ENCODE results near the gene KCNQ4. TPM values are rescaled to one million over a fixed set of nuclear protein-coding genes. Genes with fewer than 3 reads are reported as not detected.

Gene KCNQ4
- total RNA-seq, 1 donor from 2014 or later: 2.3 TPM

DNA sequence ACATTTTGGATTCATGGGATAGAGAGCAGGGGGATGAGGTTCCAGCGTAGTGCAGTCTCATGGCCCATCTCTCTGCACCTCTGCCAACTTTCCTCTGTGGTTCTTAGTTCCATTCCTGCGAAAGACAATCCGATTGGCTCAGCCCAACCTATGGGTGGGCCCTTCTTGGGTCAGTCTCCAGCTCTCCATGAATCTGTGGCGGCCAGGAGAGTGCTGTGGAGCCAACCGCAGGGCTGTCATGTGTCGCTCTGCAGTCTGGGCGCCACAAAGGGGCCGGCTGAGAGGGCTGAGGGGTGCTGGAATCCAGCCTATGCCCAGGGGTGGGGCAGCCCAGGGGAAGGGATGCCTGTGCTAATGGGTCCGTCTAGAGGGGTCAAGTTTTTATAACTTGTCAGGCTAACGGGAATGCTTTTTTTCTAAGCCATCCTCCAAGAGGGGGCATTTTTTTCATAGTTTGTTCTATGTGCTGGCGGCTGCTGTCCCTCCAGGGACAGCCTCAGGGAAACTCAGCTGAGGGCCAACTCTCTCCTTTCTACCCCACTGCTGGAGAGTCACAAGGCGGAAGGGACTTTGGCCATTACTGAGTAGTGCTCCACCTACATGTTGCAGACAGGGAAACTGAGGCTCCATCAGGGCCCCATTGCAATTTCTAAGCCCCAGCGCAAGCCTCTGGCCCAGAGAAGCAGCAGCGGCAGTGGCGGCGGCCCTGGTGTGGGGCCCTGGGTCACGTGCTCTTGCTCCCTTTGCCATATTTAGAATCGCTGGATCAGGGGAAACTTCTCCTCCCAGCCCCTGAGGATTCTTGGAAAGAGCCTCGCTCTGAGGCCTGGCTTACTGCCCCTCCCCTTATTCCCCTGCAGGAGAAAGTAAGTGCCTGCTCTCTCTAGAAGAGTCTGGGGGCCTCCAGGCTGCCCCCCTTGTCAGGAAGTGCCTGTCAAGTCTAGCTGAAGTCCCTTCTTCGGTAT, 23.4 kb downstream of the KCNQ4 start:
- ATAC-seq: peak; percentile 81
- DNase-seq (ENCODE audit: low spot score): peak; percentile 77
- intact Hi-C loops (cut with DNase I): no loop called here

DNA sequence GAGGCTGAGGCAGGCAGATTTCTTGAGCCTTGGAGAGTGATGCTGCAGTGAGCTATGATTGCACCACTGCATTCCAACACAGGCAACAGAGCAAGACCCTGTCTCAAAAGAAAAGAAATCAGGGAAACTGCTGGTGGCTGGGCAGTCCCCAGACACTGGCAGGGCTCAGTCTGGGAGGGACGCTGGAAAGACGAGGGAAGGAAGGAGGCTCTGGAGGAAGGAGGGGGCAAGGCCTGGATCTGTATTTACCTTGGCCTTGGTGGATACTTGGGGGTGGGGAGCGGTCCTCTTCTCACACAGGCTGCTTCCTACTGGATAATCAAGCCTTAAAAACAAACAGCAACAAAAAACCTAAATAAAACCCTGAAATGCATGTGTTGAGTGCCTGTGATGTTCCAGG, 24.4 kb downstream of the KCNQ4 start:
- intact Hi-C loops (cut with DNase I): no loop called here
- DNase-seq (ENCODE audit: low spot score) (no peak), ATAC-seq (peak; percentile 29)

DNA sequence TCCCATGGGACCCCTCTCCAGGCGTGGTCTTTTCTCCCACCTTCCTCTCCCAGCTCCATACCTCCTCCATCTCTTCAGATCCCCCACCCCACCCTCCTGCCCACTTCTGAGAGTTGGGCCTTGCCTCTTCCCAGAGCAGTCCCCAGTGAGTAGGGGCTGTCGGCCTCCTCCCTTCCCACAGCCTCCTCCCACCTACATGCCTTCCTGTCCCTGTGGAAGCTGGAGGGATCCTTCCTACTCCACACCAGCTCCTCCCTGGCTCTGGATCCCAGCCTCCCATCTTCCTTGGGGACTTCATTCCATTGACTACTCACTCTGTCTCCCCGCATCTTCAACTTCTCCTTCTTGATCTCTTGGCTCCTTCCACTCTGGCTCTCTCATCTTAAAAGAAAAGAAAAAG, 24.9 kb downstream of the KCNQ4 start:
- DNase-seq (ENCODE audit: low spot score) (no peak), ATAC-seq (no peak)
- intact Hi-C loops (cut with DNase I): no loop called here

DNA sequence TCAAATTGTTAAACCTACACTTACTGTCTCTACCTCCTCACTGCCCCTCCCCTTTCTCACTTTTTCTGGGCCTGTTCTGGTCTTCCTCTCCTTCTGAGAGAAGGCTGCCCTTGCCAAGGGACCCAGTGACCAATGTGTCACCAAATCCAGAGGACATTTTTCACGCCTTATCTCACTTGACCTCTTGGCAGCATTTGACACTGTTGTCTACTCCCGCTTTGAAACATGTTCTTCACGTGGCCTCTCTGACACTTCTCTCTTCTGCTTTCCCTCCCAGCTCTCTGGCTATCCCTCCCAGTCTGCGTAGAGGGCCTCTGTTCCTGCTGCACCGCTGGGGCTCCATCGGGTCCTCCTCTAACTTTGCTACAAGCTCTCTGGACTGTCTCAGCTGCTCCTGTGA, 25.3 kb downstream of the KCNQ4 start:
- ATAC-seq (no peak), DNase-seq (ENCODE audit: low spot score) (no peak)
- intact Hi-C loops (cut with DNase I): no loop called here

DNA sequence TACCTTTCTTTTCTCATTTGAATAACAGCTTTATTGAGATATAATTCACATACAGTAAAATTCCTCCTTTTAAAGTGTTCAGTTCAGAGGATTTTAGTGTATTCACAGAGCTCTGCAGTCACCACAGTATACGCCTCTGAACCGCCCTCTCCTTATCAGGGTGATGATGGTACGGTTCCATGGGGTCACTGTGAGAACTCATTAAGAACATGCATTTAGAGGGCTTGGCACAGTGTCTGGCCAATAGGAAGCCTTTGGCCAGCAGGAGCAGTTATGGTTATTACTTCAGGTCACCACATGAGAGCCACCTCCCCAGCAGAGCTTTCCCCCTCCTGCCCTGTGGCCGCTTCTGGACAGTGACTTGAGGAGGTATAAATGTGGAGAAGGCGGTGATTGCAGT, 27.3 kb downstream of the KCNQ4 start:
- no peak for DNase-seq (ENCODE audit: low spot score)
- intact Hi-C loops (cut with DNase I): no loop called here
- no peak for ATAC-seq

DNA sequence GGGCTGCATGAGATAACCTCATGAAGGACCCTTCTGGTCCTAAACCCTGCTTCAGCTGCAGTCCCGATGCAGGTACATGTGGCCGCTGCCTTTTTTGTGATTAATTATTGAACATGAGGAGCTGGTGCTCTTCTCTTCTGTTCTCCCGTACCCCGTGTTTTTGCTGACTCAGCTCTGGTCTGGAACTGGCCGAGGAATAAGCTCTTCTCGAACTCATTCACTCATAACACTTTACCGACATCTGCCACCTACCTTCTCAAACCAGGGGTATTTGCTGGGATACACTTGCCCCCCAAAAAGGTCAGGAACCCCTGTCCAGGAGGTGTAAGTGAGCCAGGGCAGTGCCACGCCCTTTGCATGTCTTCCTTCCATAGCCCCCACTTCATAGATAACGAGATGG, 31.8 kb downstream of the KCNQ4 start:
- DNase-seq (ENCODE audit: low spot score): no peak
- intact Hi-C loops (cut with DNase I): no loop called here
- ATAC-seq: no peak

DNA sequence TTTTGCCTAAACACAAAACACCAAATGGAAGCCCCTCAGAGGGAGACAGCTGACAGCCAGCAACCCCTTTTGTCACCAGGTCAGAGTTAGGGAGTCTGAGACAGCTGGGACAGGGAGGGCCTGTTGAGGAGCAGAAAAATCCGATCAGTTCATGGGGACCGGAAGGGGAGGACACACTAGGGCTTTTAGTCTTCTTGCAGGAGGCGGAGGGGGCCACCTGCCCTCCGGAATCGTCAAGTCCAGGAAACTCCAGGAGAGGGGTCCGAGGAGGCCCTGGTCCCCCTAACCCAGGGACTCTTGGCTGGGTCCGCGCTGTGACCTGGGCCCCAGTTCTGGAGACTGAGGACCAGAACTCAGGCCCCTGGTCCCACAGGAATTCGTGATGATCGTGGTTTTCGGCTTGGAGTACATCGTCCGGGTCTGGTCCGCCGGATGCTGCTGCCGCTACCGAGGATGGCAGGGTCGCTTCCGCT, 34.2 kb downstream of the KCNQ4 start:
- ATAC-seq (peak; percentile 19), DNase-seq (ENCODE audit: low spot score) (no peak)
- intact Hi-C loops (cut with DNase I): no loop called here

DNA sequence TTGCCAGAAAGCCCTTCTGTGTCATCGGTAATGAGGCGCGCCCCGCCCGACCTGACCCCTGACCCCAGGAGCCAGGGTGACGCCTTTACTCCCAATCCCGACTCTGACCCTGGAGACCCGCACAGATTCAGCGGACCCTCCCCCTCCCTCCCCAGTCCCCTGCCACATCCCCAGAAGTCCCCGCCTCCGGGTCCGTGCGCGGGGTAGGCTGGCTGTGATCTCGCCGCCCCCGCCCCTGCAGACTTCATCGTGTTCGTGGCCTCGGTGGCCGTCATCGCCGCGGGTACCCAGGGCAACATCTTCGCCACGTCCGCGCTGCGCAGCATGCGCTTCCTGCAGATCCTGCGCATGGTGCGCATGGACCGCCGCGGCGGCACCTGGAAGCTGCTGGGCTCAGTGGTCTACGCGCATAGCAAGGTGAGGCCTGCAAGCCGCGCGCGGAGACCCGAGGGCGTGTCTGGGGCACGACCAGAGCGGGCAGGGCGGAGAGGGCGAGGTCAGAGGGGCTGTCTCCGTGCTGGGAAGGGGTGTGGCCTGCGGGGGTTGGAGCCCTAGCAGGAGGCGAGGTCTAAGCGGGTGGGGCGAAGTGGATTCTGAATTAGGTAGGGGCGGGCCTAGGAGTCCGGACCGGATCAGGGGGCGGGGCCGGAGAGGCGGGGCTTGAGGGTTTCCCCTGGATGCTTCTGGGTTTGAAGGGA, 34.8 kb downstream of the KCNQ4 start:
- peak; percentile 86 for ATAC-seq
- DNase-seq (ENCODE audit: low spot score): peak; percentile 74
- intact Hi-C loops (cut with DNase I): no loop called here

DNA sequence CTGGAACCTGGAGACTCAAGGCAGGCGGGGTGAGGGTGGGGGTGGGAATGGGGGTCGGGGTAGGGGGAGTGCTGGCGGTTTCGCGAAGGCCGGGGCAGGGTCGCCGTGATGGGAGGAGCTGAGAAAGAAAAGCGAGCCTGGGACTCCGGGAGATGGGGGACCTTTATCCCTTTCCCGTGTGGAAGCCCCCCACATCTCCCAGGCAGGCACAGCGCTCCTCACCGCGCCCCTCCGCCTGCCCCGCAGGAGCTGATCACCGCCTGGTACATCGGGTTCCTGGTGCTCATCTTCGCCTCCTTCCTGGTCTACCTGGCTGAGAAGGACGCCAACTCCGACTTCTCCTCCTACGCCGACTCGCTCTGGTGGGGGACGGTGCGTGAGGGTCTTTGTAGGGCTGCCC, 35.5 kb downstream of the KCNQ4 start:
- intact Hi-C loops (cut with DNase I): no loop called here
- ATAC-seq (no peak), DNase-seq (ENCODE audit: low spot score) (no peak)

DNA sequence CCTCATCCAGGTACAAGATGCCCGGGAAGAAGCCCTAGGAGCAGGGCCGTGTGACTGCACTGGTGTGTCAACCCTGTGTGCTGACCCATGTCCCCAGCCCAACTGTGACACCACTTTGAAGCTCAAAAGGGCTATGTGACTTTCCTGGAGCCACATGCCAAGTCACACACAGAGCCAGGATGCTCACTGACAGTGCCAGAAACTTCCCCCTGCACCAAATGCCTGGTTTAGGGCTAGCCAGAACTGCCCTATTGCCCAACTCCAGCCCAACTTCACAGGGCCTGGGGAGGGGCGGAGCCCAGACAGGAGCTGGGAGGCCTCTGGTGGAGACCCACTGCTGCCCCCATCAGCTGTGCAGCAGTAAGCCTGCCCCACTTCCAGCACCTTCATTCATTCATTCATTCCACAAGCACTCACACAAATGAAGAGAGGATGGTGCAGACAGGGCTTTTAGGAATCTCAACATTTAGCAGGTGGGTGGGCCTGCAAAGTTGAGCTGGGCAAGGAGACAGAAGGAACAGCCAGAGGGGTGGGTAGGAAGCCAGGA, 36.7 kb downstream of the KCNQ4 start:
- DNase-seq (ENCODE audit: low spot score) (no peak), ATAC-seq (no peak)
- intact Hi-C loops (cut with DNase I): no loop called here

DNA sequence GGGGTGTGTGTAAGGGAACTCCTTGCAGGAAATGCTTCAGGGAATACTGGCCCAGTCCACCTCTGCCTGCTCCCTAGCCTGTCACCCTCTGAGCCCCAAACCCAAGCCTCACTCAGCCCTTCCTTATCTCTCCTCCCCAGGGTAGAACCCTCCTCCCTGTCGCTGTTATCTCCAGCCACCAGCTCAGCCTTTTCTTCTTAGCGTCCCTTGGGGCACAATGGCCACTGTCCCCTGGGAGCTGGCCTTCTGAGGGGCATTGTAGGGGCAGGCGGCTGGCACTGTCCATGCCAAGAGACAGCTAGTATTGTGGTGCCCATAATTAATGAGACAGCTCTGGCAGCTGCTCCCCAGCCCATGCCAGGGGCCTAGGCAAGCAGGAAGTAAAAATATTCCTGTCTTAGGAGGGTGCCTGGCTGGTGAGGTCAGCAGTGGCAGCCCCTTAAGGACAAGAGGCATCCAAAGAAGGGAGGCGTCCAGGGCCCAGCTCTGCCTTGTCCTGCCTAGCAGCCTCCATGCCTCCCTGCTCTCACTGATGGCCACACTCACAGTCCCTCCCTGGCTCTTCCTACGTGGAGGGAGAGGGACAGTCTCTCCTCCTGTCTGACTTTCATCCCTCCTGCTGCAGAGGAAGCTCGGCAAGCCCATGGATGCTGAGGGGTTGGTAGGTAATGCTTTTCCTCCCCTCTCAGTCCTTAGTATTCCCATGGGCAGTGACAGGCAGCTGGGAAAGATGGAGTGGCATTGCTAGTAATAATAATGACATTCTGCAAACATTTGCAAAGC, 37.5 kb downstream of the KCNQ4 start:
- DNase-seq (ENCODE audit: low spot score) (no peak), ATAC-seq (no peak)
- intact Hi-C loops (cut with DNase I): no loop called here

DNA sequence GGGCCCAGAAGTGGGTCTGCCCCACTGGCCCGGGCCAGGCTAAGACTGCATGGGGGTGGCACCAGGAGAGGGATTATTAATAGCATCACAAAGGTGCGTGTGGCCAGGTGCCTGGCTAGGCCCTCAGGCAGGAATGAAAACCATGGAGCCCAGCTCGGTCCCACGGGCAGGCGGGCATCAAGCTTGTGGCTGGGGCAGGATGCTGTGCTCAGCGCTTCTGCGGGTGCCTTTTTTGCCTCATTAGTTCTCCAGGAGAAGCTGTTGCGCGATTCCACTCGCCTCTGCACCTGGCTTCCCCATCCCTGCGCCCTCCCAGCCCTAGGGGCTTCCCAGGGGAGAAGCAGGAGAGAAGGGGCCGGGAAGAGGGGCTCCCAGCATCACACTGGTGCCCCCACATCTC, 39.3 kb downstream of the KCNQ4 start:
- DNase-seq (ENCODE audit: low spot score): no peak
- ATAC-seq: no peak
- intact Hi-C loops (cut with DNase I): no loop called here

DNA sequence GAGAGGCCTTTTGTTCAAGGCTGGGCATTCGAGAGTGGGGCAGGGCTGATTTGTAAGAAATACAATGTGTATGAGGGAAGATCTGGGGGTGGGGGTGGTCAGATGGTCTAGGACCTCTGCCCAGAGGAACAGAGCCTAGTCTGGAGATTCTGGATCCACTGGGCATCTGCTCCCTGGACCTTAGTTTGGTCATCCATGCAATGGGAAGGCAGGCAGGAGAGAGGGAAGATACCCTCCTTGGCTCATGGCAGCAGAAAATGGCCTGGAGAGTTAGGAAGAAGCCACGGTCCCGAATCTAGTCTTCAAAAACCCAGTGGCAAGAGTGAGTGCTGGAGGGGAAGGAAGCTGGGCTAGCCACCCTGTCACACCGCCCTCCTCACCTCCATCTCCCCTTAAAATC, 39.8 kb downstream of the KCNQ4 start:
- intact Hi-C loops (cut with DNase I): no loop called here
- no peak for ATAC-seq
- no peak for DNase-seq (ENCODE audit: low spot score)

DNA sequence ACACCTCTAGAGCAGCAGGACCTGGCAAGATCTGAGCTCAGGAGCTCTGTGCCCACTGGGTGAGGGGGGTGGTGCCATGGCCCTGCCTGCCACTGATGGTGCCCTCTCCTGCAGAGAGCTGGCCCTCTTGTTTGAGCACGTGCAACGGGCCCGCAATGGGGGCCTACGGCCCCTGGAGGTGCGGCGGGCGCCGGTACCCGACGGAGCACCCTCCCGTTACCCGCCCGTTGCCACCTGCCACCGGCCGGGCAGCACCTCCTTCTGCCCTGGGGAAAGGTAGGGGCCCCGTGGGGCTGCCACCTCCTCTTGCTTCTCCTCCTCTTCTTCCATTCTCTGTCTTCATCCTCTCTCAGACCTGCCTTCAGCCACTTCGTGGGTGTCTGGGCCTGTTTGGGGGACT, 40.4 kb downstream of the KCNQ4 start:
- ATAC-seq (no peak), DNase-seq (ENCODE audit: low spot score) (no peak)
- intact Hi-C loops (cut with DNase I): no loop called here

DNA sequence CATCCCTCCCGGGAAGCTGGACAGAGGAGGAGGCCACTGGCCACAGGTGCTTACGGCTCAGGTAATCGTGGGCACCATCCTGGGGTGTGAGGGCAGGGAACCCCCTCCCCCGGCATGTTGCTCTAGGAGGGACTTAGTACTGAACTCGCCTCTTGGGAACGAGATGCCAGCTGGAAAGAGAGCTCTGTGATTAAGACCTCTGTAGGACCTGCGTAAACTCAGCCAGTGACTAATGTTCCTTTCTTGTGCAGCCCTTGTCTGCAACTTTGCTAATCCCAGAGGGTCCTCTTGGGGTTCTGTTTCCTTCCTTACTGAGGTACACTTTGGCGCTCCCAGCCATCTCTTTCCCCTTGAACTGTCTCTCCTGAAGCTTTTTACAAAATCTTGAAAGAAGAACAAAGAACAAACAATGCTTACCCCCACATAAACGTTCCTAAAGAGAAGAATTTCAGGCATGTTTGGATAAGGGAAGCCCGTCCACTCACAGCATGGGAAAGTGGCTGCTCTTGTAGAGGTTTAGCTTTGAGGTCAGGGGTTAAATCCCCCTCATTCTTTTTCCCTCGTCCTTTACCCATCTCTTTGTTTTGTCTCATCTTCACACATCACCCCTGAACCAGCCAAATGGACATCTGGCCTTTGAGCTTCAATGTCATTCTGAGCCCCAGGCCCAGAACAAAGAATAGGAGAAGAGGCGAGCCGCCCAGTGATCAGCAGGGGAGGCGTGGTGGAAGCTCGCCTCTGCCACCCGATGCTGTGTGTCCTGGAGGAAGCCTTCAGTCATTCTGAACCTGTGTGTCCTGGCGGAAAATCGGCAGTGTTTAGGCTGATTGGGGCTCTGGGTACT, 41.2 kb downstream of the KCNQ4 start:
- DNase-seq (ENCODE audit: low spot score) (no peak), ATAC-seq (no peak)
- intact Hi-C loops (cut with DNase I): no loop called here

DNA sequence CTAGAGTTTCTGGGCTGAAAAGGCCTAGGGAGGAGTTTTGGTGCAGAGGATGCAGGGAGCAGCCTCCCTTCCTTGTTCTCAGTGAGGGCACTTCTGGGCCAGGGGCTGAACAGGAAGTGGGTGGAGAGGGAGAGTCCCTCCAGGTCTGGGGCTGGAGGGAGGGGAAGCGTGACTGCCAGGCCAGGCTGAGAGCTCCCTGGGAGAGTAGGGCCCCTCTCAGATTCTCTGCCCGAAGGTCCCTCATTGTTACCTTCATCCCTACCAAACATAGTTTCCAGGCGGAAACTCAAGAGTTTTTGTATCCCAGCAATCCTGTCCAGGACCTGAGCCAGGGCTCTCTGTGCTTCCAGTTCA, 41.8 kb downstream of the KCNQ4 start:
- intact Hi-C loops (cut with DNase I): no loop called here
- DNase-seq (ENCODE audit: low spot score) (no peak), ATAC-seq (no peak)

DNA sequence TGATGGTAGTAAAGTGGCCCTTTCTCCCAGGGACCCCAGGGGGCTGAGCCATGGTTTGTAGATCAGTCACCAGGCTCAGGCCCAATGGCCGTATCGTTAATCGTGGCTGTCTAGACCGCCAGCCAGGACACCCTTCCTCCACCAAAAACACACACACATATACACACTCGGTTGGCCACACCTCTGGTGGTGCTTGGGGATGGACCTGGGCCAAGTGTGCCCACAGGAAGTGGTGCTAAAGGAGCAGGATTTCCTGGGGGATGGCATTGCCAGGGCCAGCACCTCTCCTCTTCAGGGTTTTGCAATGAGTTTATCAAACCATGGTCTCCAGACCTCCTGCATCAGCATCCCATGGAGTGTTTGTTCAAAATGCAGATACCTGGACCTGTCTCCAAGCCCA, 42.4 kb downstream of the KCNQ4 start:
- no peak for DNase-seq (ENCODE audit: low spot score)
- intact Hi-C loops (cut with DNase I): no loop called here
- ATAC-seq: no peak

DNA sequence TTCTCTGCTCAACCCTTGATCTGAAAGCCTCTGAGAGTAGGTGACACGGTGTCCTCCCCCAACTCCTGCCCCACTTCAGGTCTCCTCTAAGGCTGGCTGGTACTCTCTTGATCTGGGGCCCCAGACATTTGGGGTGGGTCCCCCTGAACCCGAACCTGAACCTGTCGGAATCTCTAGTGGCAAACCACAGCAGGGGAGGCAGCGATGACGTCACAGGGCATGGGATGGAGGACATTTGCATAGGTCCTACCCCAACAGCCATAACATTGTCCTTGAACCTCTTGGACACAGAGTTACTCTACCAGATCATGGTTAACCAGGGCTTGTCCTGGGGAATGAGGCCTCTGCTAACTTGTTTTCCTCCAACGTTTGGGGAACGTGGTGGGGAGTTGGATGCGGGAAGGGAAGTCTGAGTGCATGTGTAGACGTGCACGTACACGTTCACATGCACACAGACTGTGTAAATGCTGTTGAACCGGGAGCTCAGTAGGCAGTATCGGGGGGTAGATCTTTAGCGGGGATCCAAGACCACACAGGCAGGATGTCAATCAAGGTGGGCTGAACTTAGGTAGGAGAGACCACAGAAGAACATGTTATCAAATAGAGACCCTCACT, 46.2 kb downstream of the KCNQ4 start:
- ATAC-seq (no peak), DNase-seq (ENCODE audit: low spot score) (no peak)
- intact Hi-C loops (cut with DNase I): no loop called here
